GM18519 (cell line): ENCODE data around the gene TNS2.

Experiments
- ATAC-seq: cut with Tn5 transposase; IDR thresholded peaks from one replicate; pipeline ENCODE4 v1.9.1; 2021; ENCODE audit warnings: mild to moderate bottlenecking, moderate library complexity; ENCODE audit not compliant: unreplicated experiment, low FRiP score

TNS2 gene

GRCh38 chr12:53067074-53067992, 17.5 kb downstream of the TNS2 start:
- ATAC-seq, result no peak

GRCh38 chr12:53067993-53068770, 18.3 kb downstream of the TNS2 start:
- ATAC-seq, result no peak

GRCh38 chr12:53068811-53069585, 19.1 kb downstream of the TNS2 start:
- ATAC-seq, result no peak

- no peak for ATAC-seq
Measured at GRCh38 chr12:53069621-53070410, 20.0 kb downstream of the TNS2 start.

- no peak for ATAC-seq
Measured at GRCh38 chr12:53070877-53071492, 21.1 kb downstream of the TNS2 start.

- no peak for ATAC-seq
Measured at GRCh38 chr12:53071591-53072551, 22.0 kb downstream of the TNS2 start.

GRCh38 chr12:53073881-53074280, 24.0 kb downstream of the TNS2 start:
- no peak for ATAC-seq

GRCh38 chr12:53074283-53074998, 24.6 kb downstream of the TNS2 start:
- no peak for ATAC-seq

GRCh38 chr12:53074999-53075370, 25.1 kb downstream of the TNS2 start:
- no peak for ATAC-seq

- ATAC-seq, result no peak
Measured at GRCh38 chr12:53076461-53076860, 26.6 kb downstream of the TNS2 start.

- ATAC-seq, result no peak
Measured at GRCh38 chr12:53077030-53077429, 27.2 kb downstream of the TNS2 start.

GRCh38 chr12:53078425-53079225, 28.8 kb downstream of the TNS2 start:
- ATAC-seq, result peak; percentile 7

GRCh38 chr12:53079226-53080117, 29.6 kb downstream of the TNS2 start, which contains the start of gene SPRYD3:
Gene SPRYD3 (minus strand): TSS chr12:53079390. CDS start chr12:53079333, 57 bp downstream.
- ATAC-seq, result peak; percentile 91

GRCh38 chr12:53082637-53083175, 32.8 kb downstream of the TNS2 start:
- ATAC-seq, result no peak

GRCh38 chr12:53086361-53086760, 36.5 kb downstream of the TNS2 start:
- no peak for ATAC-seq

GRCh38 chr12:53090105-53090504, 40.2 kb downstream of the TNS2 start:
- ATAC-seq, result no peak
